ENCODE measurements around the gene ST3GAL4.
"Not testable (repeated sequence)": the region's sequence is repeated elsewhere in the genome, so short reads cannot be mapped to it uniquely, and the experiment has no call there.

The ST3GAL4 gene

DNA sequence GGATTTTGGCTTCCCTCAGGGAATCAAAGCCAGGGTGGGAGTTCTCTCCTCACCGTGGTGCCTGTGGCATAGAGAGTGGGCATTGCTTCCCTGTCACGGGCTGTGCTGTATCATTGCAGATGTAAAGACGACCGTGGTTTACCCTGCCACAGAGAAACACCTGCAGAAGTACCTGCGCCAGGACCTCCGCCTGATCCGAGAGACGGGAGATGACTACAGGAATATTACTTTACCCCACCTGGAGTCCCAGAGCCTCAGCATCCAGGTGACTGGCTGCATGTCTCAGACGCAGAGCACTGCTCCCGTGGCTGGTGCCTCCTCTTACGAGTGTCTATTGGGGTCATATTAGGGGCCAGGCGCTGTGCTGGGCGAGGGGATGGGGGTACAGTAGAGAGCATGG is 24.2 kb upstream of the ST3GAL4 start:
- no peak for DNase-seq

DNA sequence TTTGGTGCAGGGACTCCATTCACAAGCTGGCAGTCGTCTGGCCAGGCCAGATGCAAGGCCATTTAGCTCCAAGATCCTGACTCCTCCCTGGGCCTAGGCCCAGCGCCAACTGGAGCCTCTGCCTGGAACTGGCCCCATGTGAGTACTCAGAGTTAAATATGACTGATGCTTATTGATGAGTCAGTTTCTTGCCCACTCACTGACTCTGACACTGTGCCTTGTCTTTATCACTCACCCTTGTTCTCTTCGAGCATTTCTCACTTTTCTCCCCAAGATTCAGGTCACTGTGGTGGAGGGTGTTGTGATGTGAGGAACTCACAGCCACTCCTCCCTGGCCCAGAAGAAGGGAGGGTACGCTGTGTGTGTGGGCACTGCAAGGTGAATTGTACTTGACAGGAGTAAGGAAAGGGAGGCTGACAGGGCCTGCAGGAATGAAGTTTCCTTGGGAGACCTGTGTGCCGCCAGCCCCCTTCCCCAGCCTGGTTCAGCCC is 23.2 kb upstream of the ST3GAL4 start:
- no peak for DNase-seq

DNA sequence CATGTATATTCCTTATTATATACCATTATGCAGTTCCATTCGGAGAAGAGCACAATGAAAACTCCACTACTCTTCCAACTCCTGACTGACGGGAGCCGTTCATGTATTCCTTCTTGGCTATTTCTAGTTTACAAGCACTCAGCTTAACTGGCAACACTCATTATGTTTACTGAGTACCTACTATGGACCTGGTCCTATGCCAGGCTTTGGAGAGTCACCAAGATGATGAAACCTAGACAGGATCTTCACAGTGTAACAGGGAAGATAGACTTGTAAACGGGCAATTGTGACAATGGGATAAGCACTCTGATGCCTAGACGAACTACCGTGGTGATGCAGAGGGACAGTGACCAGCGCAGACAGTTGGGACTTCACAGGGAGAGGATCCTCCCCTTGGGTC is 22.3 kb upstream of the ST3GAL4 start:
- no peak for DNase-seq

DNA sequence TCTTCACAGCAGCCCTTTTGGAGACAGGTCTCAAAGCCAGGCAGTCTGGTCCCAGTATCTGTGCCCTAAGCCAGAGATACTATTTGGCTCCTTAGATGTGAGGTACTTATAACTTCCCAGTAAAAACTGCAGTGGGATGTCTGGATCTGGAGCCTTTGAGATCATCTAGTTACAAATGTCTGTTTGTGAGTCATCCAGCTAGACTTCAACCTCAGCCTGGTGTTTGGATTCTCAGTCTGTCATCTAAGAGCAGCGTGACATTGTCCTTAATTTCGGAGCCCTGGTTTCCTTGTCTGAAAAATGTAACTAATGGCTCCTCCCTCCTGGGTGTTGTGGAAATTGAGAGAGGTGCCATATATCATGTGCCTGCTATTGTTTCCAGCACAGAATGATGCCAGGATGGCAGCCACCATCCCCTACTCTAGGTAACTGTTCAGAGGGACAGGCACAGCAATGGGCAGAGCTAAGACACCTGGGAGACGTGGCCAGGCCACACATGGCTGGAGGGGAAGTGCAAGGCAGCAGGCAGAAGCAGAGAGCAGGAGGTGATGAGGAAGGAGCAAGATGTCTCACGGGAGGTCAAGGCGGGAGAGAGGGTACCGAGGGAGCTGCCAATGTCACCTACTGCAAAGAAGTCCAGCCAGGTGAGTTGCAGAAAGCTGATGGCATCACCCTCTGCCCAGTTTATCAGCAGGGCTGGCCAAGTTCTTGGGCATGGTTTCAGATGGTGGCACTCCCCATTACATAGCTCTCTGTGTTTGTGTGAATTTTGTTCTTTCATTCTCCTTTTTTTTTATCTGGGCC is 20.6 kb upstream of the ST3GAL4 start:
- DNase-seq: no peak

DNA sequence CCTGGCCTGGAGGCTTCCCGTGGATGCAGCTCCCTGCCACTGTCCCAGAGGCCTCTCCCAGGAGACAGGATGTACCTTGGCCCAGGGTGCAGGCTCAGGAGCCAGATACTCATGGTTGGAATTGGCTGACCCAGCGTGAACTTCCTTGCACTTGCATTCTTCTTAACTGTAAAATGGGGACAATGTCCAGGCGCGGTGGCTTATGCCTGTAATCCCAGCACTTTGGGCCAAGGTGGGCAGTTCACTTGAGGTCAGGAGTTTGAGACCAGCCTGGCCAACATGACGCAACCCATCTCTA is 20.1 kb upstream of the ST3GAL4 start:
- DNase-seq: no peak

DNA sequence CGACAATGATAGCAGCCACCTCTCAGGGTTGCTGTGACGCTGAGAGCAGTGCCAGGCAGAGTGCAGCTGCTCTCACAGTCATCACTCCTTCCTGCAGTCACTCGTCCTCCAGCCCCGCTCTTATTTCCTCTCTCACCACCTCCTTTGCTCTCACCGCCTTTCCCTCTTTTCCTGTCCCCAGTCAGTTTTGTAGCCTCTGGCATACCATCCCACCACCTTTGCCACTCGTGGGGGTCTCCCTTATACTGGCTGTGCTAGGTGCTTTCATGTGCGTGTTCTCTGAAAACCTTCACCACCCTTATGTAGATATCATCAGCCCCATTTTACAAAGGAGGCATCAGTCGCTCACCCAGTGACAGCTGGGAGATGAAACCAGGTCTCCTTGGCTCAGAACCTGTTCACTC is 19.3 kb upstream of the ST3GAL4 start:
- no peak for DNase-seq

DNA sequence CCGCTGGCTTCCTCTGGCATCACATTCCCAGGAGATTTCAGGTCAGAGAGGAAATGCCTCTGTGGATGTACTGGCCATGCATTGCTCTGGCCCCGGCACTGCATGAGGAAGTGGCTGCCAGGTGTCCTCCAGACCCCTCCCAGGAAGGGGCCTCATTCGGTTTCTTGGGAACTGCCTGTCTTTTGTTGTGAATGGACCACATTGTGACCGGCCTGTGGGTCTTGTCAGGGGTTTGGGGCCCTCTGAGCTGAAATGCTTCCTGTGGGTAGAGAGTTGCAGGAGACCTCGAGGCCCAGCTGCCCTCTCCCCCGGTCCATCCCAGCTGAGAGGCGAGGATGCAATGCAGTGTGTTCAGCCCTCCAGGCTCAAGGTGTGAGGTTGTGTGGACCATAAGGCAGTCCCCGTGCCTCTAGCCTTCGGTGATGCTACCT is 18.8 kb upstream of the ST3GAL4 start:
- no peak for DNase-seq

DNA sequence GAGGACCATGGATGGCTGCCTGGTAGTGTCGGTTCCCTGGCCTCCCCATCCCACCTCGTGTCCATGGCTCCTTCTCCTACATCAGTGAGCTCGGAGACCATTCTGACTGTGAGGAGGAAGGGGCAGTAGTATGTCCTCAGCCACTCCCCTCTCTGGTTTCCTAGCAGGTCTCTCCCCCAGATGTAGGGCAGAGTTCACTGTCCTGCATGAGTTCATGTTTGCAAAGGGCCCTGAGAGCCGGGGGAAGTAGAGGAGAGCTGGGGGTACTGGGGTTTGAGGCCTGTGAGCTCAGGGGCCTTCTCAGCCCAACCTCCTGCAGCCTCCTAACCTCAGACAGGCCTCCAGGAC is 18.4 kb upstream of the ST3GAL4 start:
- no peak for DNase-seq

DNA sequence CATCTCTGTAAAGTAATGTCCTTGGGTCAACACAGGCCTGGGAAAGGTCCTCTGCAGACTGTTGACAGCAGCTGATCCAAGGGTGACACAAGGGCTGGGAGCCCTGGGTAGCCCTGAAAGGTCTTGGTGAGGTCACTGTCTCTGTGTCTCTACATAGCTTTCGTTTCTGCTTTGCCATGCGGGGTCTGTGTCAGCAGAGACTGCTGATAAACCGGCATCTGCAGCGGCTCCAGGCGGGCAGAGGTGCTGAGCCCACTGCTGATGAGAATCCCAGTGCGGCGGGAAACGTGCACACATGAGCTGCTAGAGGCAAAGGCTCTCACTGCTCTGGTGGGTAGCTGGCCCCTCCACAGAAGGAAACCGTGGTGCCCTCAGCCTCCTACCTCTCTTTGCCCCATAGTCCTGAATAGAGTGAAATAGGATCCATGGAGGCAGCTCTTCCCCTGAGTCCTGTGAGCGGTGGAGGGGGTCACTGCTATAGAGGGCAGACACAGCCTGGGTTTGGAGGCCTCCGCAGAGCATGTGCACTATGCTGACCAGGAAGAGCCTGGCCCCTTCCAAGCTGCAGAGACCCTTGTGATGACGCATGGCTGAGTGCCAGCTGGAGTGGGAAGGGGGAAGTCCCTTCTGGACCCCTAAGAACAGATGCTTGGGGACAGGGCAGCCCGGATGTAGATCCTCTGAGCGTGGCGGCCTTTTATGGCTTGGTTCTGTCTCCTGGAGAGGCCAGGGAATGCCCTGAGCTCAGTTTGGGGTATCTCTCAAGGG is 17.8 kb upstream of the ST3GAL4 start:
- no peak for DNase-seq

DNA sequence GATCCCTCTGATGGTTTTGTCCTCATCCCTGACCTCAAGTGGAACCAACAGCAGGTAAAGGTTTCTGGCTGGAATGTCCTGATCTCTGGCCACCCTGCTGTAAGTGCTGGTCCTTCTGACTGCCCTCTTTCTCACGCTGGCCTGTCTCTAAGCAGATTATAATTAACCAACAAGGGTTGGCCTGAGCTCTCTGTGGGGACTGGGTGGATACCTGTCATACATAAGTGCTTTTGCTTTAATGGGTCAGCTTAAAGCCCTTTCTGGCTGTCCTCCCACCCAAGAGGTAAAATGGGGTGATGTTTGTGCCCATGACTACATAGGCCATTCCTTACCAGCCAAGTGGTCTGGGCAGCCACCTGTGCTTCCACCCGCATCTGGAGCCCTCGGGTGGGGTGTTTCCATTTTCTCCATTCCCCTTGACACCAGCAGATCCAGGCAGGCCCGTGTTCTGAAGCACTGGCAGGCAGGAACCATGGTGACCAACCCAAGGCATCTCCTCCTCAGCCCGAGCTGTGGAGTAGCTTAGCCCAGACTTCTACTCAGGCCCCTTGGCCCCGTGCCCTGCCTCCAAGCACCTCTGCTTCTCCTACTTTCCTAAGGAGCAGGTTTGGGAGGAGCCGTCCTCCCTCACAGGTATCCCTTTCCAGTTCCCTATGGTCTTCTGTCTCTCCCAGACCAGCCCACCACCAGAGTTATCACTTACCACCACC is 17.0 kb upstream of the ST3GAL4 start:
- no peak for DNase-seq

DNA sequence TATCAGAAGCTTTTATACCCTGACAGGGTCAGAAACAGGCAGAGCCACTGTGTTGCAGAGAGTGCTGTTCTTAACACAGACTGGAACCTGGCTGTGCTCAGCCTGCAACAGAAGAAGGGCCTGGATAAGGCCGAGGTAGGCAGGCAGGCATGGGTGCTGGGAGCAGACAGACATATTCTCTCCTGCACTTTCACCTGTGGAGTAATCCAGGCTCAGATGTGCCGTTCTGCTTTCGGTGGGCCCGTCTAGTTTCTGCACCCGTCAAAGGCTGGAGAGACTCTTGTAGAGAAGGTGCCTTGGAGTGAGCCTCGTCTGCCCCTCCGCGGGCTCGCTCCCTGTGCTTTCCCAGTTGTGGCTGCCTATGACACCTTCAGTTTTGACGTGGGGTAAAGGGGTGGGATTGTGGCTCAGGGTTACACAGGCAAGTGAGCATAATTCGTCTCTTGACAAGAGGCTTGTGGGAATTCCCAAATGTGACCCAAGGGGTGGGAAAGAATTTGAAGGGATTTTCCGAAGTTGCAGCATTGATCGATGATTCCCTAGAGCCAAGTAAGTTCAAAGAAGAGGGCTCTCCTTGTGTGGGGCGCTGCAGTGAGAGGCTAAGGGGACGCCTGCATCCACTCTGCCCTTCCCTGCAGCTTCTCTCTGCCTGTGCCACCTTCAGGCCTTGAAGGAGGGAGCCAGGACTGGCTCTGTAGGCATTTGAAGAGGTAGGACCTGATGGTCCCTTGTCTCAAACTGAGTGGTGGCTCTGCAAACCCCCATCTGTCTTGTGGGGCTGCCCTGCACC is 16.2 kb upstream of the ST3GAL4 start:
- DNase-seq: no peak

DNA sequence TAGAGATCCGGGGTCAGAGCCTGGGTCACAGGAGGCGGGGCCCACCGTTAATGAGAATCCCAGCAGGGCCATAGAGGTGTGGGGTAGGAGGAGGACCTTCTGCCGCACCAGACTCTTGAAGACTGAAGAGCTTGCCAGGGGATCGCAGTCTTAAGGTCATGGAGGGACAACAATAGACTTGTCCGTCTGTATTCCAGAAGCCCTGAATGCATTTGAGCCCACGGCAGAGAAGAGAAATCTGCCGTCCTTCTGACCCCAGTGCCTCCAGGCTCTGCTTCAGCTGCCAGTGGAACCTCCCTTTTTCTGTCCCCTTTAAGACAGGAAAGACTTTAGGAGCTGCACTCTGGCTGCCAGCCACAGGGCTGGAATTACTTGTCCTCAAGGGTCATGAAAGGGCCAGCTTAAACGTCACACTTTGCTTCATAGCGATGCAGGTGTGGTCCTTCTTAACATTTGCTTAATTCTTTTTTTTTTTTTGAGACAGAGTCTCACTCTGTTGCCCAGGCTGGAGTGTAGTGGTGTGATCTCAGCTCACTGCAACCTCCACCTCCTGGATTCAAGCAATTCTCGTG is 15.5 kb upstream of the ST3GAL4 start:
- no peak for DNase-seq

DNA sequence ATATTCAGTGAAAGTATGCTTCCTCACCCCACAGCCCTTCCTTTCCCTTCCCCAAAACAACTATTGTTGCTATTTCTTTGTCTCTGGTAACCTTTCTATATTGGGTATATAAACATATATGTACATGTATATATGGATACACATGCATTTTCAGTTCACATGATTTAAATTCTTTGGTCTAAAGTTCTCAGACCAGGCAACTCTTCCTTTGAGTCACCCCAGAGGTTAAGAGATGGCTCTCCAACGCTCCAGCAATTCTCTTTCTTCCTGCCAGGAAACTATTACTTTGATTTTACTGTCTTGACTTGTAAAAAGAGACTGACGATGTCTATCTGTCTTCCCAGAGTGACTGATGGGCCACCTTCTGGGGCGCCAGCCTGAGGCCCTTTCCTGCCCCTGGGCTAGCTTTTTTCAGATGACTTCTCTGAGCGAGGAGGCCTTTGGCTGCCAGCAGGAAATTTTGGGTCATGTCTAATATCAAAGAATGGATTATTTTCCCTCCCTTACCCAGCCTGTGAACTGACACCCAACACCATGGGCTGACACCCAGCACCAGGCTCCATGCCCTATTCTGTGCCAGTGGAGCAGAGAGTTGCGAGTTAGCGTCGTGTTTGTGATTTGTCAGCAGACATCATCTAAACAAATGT is 14.4 kb upstream of the ST3GAL4 start:
- no peak for DNase-seq

DNA sequence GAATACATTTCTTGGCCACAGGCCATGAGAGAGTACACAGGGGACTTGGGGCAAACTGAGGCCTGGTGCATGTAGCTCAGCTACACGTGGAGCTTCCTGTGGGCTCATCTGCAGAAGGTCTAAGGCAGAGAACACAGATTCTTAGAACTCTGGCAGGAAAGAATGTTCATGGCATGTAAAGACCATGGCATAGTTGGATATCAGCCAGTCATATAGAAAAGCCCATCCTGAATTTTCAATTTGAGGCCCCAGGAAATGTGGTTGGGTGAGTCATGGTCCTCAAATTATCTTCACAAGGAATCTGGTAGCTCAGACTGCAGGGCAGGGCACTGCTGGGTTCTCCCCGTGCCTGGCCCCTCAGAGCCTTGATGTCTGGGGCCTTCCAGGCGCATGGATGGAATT is 13.7 kb upstream of the ST3GAL4 start:
- no peak for DNase-seq

DNA sequence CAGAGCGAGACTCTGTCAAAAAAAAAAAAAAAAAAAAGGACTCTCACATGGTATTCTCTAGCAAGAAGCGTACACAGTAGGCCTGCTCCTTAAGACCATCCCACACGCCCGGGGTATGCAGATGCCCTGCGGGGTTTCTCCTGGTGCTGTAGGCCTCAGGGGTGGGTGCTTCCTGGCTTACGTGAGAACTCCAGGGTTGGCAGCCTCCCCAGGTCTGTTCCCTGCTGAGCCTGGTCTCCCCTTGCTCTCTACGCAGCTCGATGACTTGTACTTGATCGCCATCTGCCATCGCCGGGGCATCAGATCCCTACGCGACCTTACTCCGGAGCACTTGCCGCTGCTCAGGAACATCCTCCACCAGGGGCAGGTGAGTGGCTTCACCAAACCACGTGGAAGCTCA is 12.4 kb upstream of the ST3GAL4 start:
- DNase-seq: no peak

DNA sequence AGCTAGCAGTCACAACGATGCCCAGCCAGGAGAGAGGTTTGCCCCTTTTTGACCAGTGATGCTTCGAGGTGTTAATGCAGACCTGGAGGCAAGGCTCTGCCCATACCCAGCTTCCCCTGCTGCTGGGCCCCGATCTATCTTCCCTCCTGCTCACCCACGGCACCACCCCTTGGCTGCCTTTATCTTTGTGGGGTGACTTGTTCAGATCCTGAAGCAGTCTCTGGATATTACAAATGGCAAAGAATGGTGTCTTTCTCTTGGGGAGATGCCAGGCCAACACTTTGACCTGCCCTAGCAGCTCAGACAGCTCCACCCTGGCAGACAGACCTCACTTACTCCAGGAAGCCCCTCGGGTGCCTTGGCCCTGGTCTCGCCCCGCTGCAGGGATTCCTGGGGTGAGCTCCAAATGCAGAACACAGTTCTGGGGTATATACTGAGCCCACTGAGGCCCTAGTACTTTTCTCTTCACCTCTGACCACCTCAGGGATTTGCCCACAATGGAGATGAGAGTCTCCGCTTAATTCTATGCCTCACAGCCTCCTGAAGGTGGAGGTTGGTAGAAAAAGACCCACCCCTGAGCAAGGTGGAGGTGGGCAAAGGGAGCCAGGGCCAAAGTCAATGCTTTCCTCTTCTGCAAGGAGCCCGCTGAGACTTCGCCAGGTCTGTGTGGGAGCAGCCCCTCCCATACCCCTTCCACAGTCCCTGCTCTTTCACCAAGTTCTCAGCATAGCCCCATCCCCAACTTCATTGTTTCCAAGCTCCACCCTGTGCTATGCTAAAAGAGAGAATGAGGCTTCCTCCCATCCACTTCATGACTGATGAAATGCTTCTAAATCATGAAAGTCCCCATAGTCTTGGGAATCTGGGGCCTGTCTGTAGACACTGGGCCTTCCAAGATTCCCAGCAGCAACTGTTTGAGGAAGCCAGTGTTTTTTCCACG is 11.1 kb upstream of the ST3GAL4 start:
- DNase-seq: no peak

DNA sequence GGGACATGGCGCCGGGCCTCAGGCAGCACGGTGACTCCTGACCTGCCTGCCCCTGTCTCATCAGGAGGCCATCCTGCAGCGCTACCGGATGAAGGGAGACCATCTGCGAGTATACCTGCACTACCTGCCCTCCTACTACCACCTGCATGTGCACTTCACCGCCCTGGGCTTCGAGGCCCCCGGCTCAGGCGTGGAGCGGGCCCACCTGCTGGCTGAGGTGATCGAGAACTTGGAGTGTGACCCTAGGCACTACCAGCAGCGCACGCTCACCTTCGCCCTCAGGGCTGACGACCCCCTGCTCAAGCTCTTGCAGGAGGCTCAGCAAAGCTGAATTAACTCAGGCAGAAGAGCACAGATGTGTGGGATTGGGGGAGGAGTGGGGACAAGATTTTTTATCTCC is 10.2 kb upstream of the ST3GAL4 start:
- no peak for DNase-seq

DNA sequence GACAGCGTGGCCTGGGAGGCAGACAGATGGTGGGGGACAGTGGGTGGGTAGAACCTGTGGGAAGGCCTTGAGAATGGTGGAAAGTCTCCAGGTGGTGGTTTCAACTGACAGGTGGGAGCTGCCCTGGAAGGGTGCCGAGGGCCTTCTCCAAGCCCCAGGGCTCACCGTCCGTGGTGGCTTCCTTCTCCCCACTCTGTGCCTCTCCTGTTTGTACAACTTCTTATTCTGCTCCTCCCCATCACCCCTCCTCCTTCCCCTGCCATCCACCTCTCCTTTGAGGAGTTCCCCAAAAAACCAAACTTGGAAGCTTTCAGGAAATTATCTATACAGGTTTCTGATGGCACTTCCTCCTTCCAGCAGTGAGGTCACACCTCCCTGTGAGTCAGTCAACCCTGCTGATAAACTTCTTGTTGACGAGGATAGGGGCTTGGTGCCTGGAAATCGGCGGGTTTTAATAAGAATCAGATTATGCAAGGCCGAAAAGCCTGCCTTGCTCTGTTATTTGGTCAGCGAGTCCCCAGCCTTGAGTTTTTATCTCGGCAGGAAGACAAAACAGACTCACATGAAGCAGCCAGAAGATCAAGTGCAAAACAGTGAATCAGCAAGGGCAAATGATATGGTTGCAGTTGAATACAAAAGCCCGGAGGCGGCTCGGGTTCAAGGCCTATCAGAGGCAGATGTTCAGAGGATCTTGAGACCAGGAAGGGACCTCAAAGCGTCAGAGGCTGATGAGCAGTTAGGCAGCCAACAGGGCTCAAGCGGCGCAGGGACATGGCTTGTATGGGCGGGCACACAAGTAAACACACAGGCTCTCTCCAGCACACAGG is 9.5 kb upstream of the ST3GAL4 start:
- no peak for DNase-seq

DNA sequence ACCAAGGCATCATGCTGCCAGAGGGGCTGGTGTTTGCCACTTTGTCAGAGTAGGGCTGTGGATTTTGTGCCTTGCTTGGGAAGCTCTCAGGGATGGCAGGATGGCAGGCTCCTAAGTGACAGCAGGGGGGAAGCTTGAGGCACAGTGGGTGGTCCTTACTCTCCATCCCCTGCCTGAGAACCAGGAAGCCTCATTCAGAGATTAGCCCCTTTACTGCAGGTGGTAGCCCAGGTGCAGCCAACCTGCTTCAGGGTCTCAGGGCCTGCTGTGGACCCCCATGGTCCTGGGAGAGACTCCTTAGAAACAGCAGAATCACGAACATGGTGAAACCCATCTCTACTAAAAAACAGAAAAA is 8.9 kb upstream of the ST3GAL4 start:
- DNase-seq: no peak

DNA sequence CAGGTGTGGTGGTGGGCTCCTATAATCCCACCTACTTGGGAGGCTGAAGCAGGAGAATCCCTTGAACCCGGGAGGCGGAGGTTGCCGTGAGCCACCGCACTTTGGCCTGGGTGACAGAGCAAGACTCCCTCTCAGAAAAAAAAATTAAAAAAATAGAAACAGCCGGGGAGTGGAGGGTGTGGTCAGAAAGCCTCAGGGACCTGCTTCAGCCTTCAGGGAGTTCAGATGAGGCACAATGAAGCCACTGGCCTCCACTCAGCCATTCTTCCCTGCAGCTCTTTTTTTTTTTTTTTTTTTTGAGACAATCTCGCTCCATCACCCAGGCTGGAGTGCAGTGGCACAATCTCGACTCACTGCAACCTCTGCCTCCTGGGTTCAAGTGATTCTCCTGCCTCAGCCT is 8.5 kb upstream of the ST3GAL4 start:
- DNase-seq: not testable (repeated sequence)

Data from SHP77 (cell line).